ENCODE data around the gene KRT78.

DNA sequence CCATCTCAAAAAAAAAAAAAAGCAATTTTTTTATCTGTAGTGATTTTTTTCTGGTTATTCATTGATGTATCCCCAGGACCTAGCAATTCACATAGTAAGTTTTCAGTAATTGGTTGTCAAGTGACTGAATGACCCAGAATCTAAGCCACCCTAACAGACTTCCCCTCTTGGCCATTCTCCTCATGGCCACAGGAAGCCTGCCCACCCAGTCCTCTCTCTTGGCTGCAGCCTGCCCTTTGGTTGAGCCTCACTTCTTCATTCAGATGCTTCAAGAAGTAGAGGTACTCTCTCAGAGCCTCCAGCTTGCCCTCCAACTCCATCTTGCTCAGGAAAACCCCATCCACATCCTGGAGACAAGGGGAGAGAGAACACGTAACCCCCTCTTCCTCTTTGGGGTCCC is 2.8 kb downstream of the KRT78 start:
- no peak for TF ChIP-seq LEF1 (IDR thresholded peaks at IDR 0.05; ENCODE audit: borderline replicate concordance)
- TF ChIP-seq SUZ12 (IDR thresholded peaks at IDR 0.05): no peak
- TF ChIP-seq SP1 (IDR thresholded peaks at IDR 0.05): no peak
- no peak for TF ChIP-seq CTBP1 (IDR thresholded peaks at IDR 0.05; ENCODE audit: borderline replicate concordance)
- TF ChIP-seq BHLHE40 (IDR thresholded peaks at IDR 0.05; ENCODE audit: borderline replicate concordance): no peak
- TF ChIP-seq FOXA1 (IDR thresholded peaks at IDR 0.05): no peak
- no peak for TF ChIP-seq ELF4 (IDR thresholded peaks at IDR 0.05)
- no peak for TF ChIP-seq NFRKB (IDR thresholded peaks at IDR 0.05)
- TF ChIP-seq ARNT (IDR thresholded peaks at IDR 0.05): no peak
- TF ChIP-seq PKNOX1 (IDR thresholded peaks at IDR 0.05): no peak
- TF ChIP-seq TARDBP (IDR thresholded peaks at IDR 0.05): no peak
- TF ChIP-seq HDGF (IDR thresholded peaks at IDR 0.05; ENCODE audit: borderline replicate concordance): no peak
